HG03060 (cell line): ENCODE data around the gene PSMA2.
A peak's percentile ranks its signal among the peaks of the same experiment; 100 is the strongest.
"Not testable (repeated sequence)": the region's sequence is repeated elsewhere in the genome, so short reads cannot be mapped to it uniquely, and the experiment has no call there.

Experiments used
- ATAC-seq: cut with Tn5 transposase; IDR thresholded peaks from one replicate; pipeline ENCODE4 v1.9.1; 2021; ENCODE audit warnings: low read depth, moderate number of reproducible peaks; ENCODE audit not compliant: unreplicated experiment

Gene PSMA2

GRCh38 chr7:42910306-42910705, 21.7 kb downstream of the PSMA2 start:
- ATAC-seq = no peak

GRCh38 chr7:42907316-42907715, 24.7 kb downstream of the PSMA2 start:
- no peak for ATAC-seq

- no peak for ATAC-seq
These were observed 25.8 kb downstream of the PSMA2 start for GRCh38 chr7:42906181-42906580.

GRCh38 chr7:42902331-42902730, 29.6 kb downstream of the PSMA2 start:
- no peak for ATAC-seq

GRCh38 chr7:42900842-42901241, 31.1 kb downstream of the PSMA2 start:
- no peak for ATAC-seq

- no peak for ATAC-seq
These were observed 38.4 kb downstream of the PSMA2 start for GRCh38 chr7:42893346-42894240.

GRCh38 chr7:42886893-42887505, 45.0 kb downstream of the PSMA2 start:
- ATAC-seq = no peak

GRCh38 chr7:42886129-42886528, 45.8 kb downstream of the PSMA2 start:
- ATAC-seq = no peak

- ATAC-seq = not testable (repeated sequence)
These were observed 46.8 kb downstream of the PSMA2 start for GRCh38 chr7:42885183-42885582.

GRCh38 chr7:42883950-42884349, 48.0 kb downstream of the PSMA2 start:
- ATAC-seq = no peak

- ATAC-seq = no peak
These were observed 51.6 kb downstream of the PSMA2 start for GRCh38 chr7:42880392-42880791.

GRCh38 chr7:42878303-42878702, 53.7 kb downstream of the PSMA2 start:
- no peak for ATAC-seq

GRCh38 chr7:42877862-42878261, 54.1 kb downstream of the PSMA2 start:
- ATAC-seq = no peak

- ATAC-seq = peak; percentile 67
These were observed 55.5 kb downstream of the PSMA2 start for GRCh38 chr7:42876182-42877068.

- ATAC-seq = peak; percentile 98
These were observed 62.6 kb downstream of the PSMA2 start for GRCh38 chr7:42869131-42870020.

- ATAC-seq = no peak
These were observed 63.5 kb downstream of the PSMA2 start for GRCh38 chr7:42868480-42868879.
